ENCODE measurements around the gene SPAG9. TPM values are rescaled to one million over a fixed set of nuclear protein-coding genes. Genes with fewer than 3 reads are reported as not detected.

SPAG9 gene
- total RNA-seq, 6 experiments from 2014 or later, result 35.2 to 49.7 (median 43.3) TPM

DNA sequence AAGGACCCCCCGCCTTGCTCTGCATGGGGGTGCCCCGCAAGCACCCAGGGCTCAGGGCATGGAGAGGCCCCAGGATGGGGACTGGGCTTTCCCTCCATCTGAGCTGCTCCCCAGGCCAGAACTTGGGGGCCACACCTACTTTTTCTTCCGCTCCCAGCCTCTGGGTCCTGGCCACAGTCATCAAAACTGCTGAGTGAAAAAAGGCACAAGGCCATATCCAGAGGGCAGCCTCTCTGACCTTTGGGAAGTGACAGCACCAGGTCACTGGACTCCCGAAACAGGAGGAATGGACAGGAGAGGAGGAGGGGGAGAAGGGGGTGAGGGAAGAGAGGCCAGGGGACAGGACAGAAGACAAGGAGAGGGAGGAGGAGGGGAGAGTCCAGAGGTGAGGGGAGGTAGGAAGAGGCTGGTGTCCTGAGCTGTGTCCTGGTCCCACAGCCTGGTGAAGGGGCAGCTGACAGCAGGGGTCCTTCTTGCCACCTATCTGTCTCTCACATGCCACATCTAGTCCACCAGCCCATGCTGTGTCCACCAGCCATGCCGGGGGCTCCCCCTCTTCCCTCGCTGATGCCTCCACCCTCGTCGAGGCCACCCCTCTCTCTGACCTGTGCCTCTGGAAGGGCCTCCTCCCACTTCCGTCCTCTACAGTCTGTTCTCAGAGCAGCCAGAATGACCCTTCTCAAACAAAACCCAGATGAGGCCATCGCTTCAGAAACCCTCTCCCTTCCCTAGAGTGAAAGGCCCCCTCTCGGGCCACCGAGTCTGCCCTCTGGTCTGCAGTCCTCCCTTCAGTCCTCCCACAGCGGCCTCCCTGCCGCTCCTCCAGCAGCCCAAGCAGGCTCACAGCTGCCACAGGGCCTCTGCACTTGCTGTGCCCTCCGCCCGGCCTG is 180.6 kb downstream of the SPAG9 start:
- no peaks in the 10 kb centered on the region for H3K27me3 ChIP-seq
- TF ChIP-seq POLR2A (IDR thresholded peaks at IDR 0.05), result no peak
- TF ChIP-seq, protein P1, sequence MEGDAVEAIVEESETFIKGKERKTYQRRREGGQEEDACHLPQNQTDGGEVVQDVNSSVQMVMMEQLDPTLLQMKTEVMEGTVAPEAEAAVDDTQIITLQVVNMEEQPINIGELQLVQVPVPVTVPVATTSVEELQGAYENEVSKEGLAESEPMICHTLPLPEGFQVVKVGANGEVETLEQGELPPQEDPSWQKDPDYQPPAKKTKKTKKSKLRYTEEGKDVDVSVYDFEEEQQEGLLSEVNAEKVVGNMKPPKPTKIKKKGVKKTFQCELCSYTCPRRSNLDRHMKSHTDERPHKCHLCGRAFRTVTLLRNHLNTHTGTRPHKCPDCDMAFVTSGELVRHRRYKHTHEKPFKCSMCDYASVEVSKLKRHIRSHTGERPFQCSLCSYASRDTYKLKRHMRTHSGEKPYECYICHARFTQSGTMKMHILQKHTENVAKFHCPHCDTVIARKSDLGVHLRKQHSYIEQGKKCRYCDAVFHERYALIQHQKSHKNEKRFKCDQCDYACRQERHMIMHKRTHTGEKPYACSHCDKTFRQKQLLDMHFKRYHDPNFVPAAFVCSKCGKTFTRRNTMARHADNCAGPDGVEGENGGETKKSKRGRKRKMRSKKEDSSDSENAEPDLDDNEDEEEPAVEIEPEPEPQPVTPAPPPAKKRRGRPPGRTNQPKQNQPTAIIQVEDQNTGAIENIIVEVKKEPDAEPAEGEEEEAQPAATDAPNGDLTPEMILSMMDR (IDR thresholded peaks at IDR 0.05), result no peak
- H3K36me3 ChIP-seq, result no peaks in the 10 kb centered on the region
- ATAC-seq (peak; percentile 55 to 66 (median 60)), DNase-seq (peak; percentile 65 to 93 (median 88))
- H3K27ac ChIP-seq, result peak overlapping the region; percentile 59 to 99 (median 72)
- H3K4me3 ChIP-seq, result no peak overlapping the region
- 43% methylated on average over 9 of the region's 16 CpGs for WGBS (ENCODE audit: insufficient coverage, low coverage, low lambda C conversion rate, missing lambda C conversion rate)
- intact Hi-C loops (cut with DNase I), result loop anchor here in 1 of 2 donors (5.0 kb wide), 1 partner anchor 33 kb away; no protein-coding TSS in a partner anchor
- H3K9me3 ChIP-seq, result no peaks in the 10 kb centered on the region
- H3K4me1 ChIP-seq, result peaks cover 0 to 52% (median 27%) of the 10 kb centered on the region in 4 donors

DNA sequence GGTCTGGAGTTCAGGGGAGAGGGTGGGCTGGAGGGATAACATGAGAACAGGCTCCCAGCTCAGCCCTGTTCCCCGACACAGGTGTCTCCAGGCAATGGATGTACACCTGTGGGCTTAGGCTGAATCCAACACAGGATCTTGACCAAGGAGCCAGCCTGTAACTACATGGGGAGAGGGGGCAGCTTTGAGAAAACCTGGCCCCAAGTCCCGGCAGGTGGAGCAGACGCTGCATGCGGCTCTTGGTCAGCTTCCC is 181.2 kb downstream of the SPAG9 start:
- peak overlapping the region; percentile 47 to 99 (median 72) for H3K27ac ChIP-seq
- DNase-seq (no peak), ATAC-seq (no peak)
- H3K27me3 ChIP-seq, result no peaks in the 10 kb centered on the region
- intact Hi-C loops (cut with DNase I), result no loop called here
- peaks cover 0 to 55% (median 28%) of the 10 kb centered on the region in 4 donors for H3K4me1 ChIP-seq
- H3K4me3 ChIP-seq, result no peak overlapping the region
- no peaks in the 10 kb centered on the region for H3K9me3 ChIP-seq
- WGBS (ENCODE audit: insufficient coverage, low coverage, low lambda C conversion rate, missing lambda C conversion rate), result no CpG with 5 or more reads among the region's 4 CpGs
- H3K36me3 ChIP-seq, result no peaks in the 10 kb centered on the region
- TF ChIP-seq, protein P1 (IDR thresholded peaks at IDR 0.05), result no peak
- no peak for TF ChIP-seq POLR2A (IDR thresholded peaks at IDR 0.05)

DNA sequence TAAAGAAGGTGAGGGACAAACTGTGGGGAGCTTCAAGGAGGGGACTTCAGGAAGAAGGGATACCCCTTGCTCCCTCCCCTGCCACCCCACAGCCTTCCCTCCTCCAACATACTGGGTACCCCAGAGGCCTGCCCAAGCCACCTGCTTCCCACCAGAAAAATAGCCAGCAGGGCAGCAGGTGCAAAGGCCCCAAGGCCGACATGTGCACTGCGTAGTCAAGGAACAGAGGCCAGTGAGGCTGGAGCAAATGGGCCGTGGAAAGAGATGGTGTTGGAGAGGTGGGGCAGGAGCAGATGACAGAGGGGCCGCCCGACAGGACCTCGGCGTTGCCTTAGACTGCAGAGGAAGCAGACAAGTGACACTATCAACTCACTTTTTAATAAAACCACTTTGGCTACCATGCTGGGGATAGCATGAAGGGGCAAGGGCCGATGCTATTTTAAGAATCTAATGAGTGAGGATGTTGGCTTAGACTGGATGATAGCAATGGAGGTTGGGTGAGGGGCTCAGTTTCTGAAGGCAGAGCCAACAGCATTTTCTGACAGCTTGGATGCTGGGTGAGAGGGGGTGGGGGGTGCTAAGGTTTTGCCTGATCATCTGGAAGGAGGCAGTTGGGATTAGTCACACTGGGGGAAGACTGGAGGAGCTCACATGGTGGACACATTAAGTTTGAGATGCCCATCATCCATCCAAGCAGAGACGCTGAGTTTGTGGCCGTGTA is 181.7 kb downstream of the SPAG9 start:
- H3K36me3 ChIP-seq, result no peaks in the 10 kb centered on the region
- no peaks in the 10 kb centered on the region for H3K9me3 ChIP-seq
- H3K4me1 ChIP-seq, result peaks cover 0 to 57% (median 28%) of the 10 kb centered on the region in 4 donors
- no peaks in the 10 kb centered on the region for H3K27me3 ChIP-seq
- peak in 2 of 3 donors; percentile 9 to 27 for DNase-seq
- H3K27ac ChIP-seq, result peak overlapping the region in 2 of 3 donors; percentile 72 to 99
- TF ChIP-seq, protein P1 (IDR thresholded peaks at IDR 0.05), result no peak
- no peak for TF ChIP-seq POLR2A (IDR thresholded peaks at IDR 0.05)
- ATAC-seq, result no peak
- WGBS (ENCODE audit: insufficient coverage, low coverage, low lambda C conversion rate, missing lambda C conversion rate), result 90% methylated on average over 6 of the region's 10 CpGs
- no peak overlapping the region for H3K4me3 ChIP-seq
- intact Hi-C loops (cut with DNase I), result no loop called here

DNA sequence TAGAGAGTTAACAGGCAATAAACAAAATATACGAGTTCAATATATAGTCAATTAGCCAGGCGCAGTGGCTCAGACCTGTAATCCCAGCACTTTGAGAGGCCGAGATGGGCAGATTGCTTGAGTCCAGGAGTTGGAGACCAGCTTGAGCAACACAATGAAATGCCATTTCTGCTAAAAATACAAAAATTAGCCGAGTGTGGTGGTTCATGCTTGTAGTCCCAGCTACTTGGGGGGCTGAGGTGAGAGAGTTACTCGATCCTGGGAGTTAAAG is 184.7 kb downstream of the SPAG9 start:
- no peaks in the 10 kb centered on the region for H3K36me3 ChIP-seq
- 71% methylated on average over 5 of the region's 5 CpGs for WGBS (ENCODE audit: insufficient coverage, low coverage, low lambda C conversion rate, missing lambda C conversion rate)
- TF ChIP-seq, protein P1 (IDR thresholded peaks at IDR 0.05), result no peak
- no peak for TF ChIP-seq POLR2A (IDR thresholded peaks at IDR 0.05)
- DNase-seq (no peak), ATAC-seq (no peak)
- intact Hi-C loops (cut with DNase I), result no loop called here
- no peaks in the 10 kb centered on the region for H3K27me3 ChIP-seq
- peaks cover 0 to 50% (median 14%) of the 10 kb centered on the region in 4 donors for H3K4me1 ChIP-seq
- H3K27ac ChIP-seq, result peak overlapping the region; percentile 19 to 82 (median 76)
- no peak overlapping the region for H3K4me3 ChIP-seq
- H3K9me3 ChIP-seq, result no peaks in the 10 kb centered on the region
